GM18511 (cell line): ENCODE measurements around the gene NPAS2.

Experiments used
- ATAC-seq: cut with Tn5 transposase; IDR thresholded peaks from one replicate; pipeline ENCODE4 v1.9.1; 2021; ENCODE audit warnings: mild to moderate bottlenecking, moderate library complexity; ENCODE audit not compliant: unreplicated experiment

Gene NPAS2

GRCh38 chr2:100983201-100983600 lies 163.3 kb downstream of the NPAS2 start:
- no peak for ATAC-seq

DNA sequence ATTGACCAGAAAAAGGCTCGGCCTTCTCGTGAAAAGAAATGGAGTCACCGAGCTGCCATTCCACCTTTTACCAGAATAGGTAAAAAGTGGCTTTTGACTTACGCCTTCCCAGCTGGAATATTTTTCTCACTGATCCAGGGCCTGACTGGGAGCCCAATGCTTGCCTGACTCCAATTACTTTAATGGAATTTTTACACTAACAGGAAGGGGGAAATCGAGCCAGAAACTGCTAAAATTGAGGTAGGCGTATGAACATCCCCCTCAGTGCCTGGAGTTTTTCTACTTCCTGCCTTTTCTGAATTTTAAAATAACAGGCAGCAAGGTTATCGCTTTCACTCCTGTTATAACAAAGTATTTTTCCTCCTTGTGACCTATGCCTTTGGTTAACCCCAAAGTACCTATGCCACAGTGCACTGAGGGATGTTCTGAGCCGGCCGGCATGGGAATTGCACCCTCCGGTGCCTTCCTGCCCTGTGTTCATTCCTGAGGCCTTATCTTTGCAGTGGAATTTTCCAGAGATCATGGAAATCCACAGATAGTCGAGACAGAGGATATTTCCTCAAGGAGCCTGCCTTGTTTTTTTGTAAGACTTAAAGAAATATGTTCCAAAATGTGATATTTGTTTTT lies 163.9 kb downstream of the NPAS2 start:
- no peak for ATAC-seq

- ATAC-seq: peak; percentile 74
Observed at GRCh38 chr2:100984892-100985307, 165.0 kb downstream of the NPAS2 start.

GRCh38 chr2:100986157-100986556 lies 166.2 kb downstream of the NPAS2 start:
- ATAC-seq: no peak

DNA sequence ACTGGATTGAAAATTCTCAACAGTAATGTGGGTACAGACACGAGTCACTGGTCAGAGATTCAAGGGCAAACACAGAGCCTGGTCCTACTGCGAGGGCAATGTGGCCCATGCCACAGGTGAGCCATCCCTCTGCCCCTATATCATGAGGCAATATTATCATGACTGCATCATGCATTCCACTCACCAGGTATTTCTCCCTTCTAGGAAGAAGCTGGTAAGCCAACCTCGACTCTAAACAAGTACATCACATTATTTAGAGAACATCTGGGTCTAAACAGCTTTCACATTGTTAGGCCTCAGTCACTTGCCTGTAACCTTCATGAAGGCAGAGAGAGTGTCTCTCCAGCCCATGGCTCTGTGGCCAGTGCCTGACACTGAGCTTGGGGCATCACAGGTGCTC lies 167.6 kb downstream of the NPAS2 start:
- ATAC-seq: no peak

- ATAC-seq: no peak
Observed at GRCh38 chr2:100987974-100988373, 168.0 kb downstream of the NPAS2 start.

- ATAC-seq: no peak
Observed at GRCh38 chr2:100988630-100989417, 168.9 kb downstream of the NPAS2 start.

- ATAC-seq: no peak
Observed at GRCh38 chr2:100989666-100990065, 169.7 kb downstream of the NPAS2 start.

- no peak for ATAC-seq
Observed at GRCh38 chr2:100990166-100990565, 170.2 kb downstream of the NPAS2 start.

- ATAC-seq: no peak
Observed at GRCh38 chr2:100990650-100991403, 170.9 kb downstream of the NPAS2 start.

- no peak for ATAC-seq
Observed at GRCh38 chr2:100991404-100991773, 171.4 kb downstream of the NPAS2 start.

GRCh38 chr2:100992262-100992661 lies 172.3 kb downstream of the NPAS2 start:
- ATAC-seq: no peak

GRCh38 chr2:100993294-100993693 lies 173.4 kb downstream of the NPAS2 start:
- ATAC-seq: no peak

GRCh38 chr2:100995309-100996075 lies 175.6 kb downstream of the NPAS2 start:
- ATAC-seq: no peak

DNA sequence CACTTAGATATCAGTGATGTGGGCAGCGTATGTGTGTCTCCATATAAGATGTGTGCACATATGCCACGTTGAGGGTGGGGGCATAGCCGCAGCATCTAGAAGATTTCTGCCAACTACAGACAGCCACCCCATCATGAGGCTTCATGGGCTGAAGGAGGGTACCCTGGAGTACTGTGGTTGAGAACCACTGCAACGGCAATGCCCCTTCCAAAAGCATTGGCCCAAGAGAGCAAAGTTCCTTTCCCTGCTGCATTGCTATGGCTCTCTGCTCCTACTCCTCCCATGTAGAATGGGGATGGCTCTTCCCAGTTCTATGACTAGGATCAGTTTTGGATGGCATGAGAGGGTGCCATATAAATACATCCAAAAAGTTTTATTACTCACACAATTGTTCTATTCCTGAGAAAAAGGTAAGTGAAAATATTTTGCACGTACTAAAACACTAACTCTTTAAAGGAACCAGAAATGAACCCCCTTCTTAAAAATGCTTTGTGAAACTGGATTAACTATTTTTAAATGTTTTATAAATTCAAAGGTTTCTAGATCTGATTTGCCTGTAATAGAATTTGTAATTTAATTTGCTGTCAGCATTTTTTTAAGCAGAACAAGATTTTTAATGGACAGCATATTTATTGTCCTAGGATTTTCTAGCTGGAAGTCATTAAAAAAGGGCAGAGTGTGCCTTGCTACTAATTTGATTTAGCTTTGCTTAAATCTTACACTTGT lies 177.7 kb downstream of the NPAS2 start:
- ATAC-seq: no peak

DNA sequence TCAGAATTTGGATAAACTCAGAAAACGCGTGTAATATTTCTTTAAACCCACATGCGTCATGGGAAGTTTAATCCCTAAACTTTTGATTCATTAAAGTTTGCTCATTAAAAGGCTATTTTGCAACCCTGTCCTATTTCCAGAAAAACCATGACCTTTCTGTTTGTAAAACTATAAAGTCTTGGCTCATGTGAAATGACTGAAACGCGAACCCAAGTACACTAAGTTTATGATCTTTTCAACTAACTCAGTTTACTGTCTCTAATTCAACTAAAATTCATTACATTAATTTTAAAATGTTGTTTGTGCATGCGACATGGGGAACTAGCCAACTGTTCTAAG lies 178.3 kb downstream of the NPAS2 start:
- no peak for ATAC-seq

GRCh38 chr2:100999995-101000394 lies 180.1 kb downstream of the NPAS2 start:
- no peak for ATAC-seq

DNA sequence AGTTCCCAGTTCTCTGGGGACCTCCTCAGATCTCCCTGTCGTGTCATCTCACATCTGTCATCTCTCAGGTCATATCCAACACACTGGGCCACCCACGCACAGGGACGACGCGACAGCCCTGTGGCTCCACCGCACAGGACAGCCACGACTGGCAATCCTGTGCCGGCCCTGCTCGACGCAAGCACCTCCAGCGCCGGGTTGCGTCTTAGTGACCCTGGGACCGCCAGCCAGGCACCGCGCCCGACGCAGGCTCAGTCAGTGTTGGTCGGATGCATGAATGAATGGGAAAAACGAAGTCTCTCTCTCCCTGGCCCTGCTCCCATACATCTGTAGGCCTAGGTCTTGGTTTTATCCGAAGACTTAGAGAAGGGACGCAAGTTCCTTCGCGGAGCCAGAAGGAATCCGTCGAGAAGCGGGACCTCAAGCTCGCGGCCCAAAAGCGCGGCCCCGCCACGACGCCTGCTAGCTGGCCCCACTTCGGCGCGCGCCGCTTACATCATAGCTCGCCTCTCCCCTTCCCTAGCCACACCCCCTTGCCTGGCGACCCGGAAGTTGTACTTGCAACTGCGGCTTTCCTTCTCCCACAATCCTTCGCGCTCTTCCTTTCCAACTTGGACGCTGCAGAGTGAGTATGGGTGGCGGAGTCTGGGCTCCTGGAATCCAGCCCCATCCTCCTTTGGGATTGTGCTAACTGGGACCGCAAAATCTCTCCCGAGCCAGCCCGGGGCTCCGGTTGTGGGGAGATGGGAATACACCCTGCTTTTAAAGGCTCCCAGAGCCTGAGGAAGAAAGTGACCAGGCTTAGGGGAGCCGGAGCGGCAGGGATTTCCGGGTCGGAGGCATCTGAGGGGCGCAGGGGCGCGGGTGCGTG lies 182.0 kb downstream of the NPAS2 start, which contains the start of gene RPL31:
Gene RPL31, plus strand, starts transcription at position 599 of the 871 bp plus-strand sequence. CDS start 413 bp downstream, outside the sequence.
- peak; percentile 98 for ATAC-seq

DNA sequence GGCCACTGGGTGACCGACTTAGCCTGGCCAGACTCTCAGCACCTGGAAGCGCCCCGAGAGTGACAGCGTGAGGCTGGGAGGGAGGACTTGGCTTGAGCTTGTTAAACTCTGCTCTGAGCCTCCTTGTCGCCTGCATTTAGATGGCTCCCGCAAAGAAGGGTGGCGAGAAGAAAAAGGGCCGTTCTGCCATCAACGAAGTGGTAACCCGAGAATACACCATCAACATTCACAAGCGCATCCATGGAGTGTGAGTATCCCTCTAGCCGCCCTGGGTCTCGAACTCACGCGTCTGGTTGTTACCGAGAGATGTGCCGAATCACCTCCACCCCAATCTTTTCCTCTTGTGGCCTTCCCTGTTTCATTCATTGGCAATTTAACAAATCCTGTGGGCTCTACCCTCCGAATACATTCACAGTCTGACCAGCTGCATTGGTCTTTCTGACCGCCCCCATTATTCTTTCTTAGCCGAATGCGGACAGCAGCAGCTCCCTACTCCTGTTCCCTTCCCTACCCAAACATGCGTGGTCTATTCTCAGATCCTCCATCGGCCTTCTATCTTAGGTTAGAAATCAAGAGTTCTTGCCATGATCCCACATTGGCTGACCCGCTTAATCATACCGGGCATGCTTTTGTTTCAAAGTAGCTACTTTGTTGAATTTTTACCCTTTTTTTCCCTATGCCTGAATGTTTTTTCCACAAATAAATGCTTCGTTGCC lies 182.8 kb downstream of the NPAS2 start:
- ATAC-seq: no peak
